PC-3 (cell line): ENCODE data around the gene CYGB. TPM values are rescaled to one million over a fixed set of nuclear protein-coding genes. Genes with fewer than 3 reads are reported as not detected.
A peak's percentile ranks its signal among the peaks of the same experiment; 100 is the strongest.

Source experiments
- ATAC-seq: fragments of 200-7000 bp; cut with Tn5 transposase; 2 replicates; pipeline ENCODE4 v1.9.1; 2020; ENCODE audit warnings: mild to moderate bottlenecking, moderate library complexity
- BruUV-seq: library from RNA; stranded (reverse); fragments of 400-500 nt; replicated peaks from 2 replicates; lab custom pipeline; 2021; lab: Mats Ljungman, UMichigan
- CTCF ChIA-PET: fragments of 300-600 bp; sonication (Branson Sonifier 250); formaldehyde crosslinking; loops from one replicate; lab custom pipeline; 2022; ENCODE audit warnings: antibody characterized with exemption; lab: Charles Lee
- POLR2A ChIA-PET: fragments of 300-600 bp; sonication (Branson Sonifier 250); formaldehyde crosslinking; loops from one replicate; lab custom pipeline; 2022; ENCODE audit warnings: antibody characterized with exemption; ENCODE audit not compliant: unreplicated experiment; lab: Charles Lee
- DNase-seq: peaks from one replicate; pipeline ENCODE4 v3.0.0-alpha.2; 2015
- H2AFZ ChIP-seq: fragments of 300-600 bp; sonication (generic); 2 replicates; pipeline ENCODE4 v1.6.0; 2016; ENCODE audit warnings: antibody characterized with exemption, low read length
- H3F3A ChIP-seq: fragments of 300-600 bp; sonication (generic); one replicate; pipeline ENCODE4 v1.6.0; 2017; ENCODE audit warnings: antibody characterized with exemption, low read length, control low read depth, mild to moderate bottlenecking; ENCODE audit not compliant: unreplicated experiment
- H3K27ac ChIP-seq: fragments of 300-600 bp; sonication (generic); 2 replicates; pipeline ENCODE4 v1.5.1; 2016; ENCODE audit warnings: mild to moderate bottlenecking, low read length
- H3K27me3 ChIP-seq: fragments of 300-600 bp; sonication (generic); 2 replicates; pipeline ENCODE4 v1.6.1; 2016; ENCODE audit warnings: low read length, mixed read lengths
- H3K36me3 ChIP-seq: fragments of 300-600 bp; sonication (generic); 2 replicates; pipeline ENCODE4 v1.6.1; 2016; ENCODE audit warnings: low read depth, mixed run types, low read length, mixed read lengths
- H3K4me1 ChIP-seq: fragments of 300-600 bp; sonication (generic); 2 replicates; pipeline ENCODE4 v1.5.1; 2016; ENCODE audit warnings: low read length; ENCODE audit not compliant: insufficient read depth
- H3K4me2 ChIP-seq: fragments of 300-600 bp; sonication (generic); 2 replicates; pipeline ENCODE4 v1.6.0; 2016; ENCODE audit warnings: low read length
- H3K4me3 ChIP-seq: fragments of 300-600 bp; sonication (generic); 2 replicates; pipeline ENCODE4 v1.5.1; 2016; ENCODE audit warnings: mild to moderate bottlenecking, low read length, mixed read lengths
- H3K79me2 ChIP-seq: fragments of 300-600 bp; sonication (generic); 2 replicates; pipeline ENCODE4 v1.6.1; 2017; ENCODE audit warnings: low read length, mixed read lengths
- H3K9ac ChIP-seq: fragments of 300-600 bp; sonication (generic); 2 replicates; pipeline ENCODE4 v1.6.0; 2016; ENCODE audit warnings: mild to moderate bottlenecking, low read length
- H3K9me2 ChIP-seq: fragments of 300-600 bp; sonication (generic); replicated peaks from 2 replicates; pipeline ENCODE4 v1.6.1; 2016; ENCODE audit warnings: mixed run types, low read length, mixed read lengths
- H3K9me3 ChIP-seq: fragments of 300-600 bp; sonication (generic); 2 replicates; pipeline ENCODE4 v1.6.1; 2016; ENCODE audit warnings: low read length, mixed read lengths
- H4K20me1 ChIP-seq: fragments of 300-600 bp; sonication (generic); 2 replicates; pipeline ENCODE4 v1.6.1; 2016; ENCODE audit warnings: low read length, mixed read lengths
- CTCF ChIP-seq: fragments of 300-600 bp; sonication (generic); conservative IDR thresholded peaks from 2 replicates; pipeline ENCODE4 v1.5.1; 2017; ENCODE audit warnings: antibody characterized with exemption, low read depth, mild to moderate bottlenecking, low read length
- EZH2 ChIP-seq: fragments of 300-600 bp; sonication (generic); IDR thresholded peaks from one replicate; pipeline ENCODE4 v1.6.1; 2017; ENCODE audit warnings: antibody characterized with exemption, mild to moderate bottlenecking, low read length; ENCODE audit not compliant: unreplicated experiment
- EZH2phosphoT487 ChIP-seq: fragments of 300-600 bp; sonication (generic); IDR thresholded peaks from 2 replicates; pipeline ENCODE4 v1.6.1; 2018; ENCODE audit warnings: mild to moderate bottlenecking, antibody characterized with exemption, low read length, borderline replicate concordance
- intact Hi-C: fragments of 100-400 bp; cut with micrococcal nuclease; formaldehyde crosslinking; loops from 2 replicates; pipeline ENCODE4 v1.9.0; 2023
- total RNA-seq: library from RNA; depleted of rRNA; stranded (reverse); fragments of >200 nt; gene quantifications from 2 replicates; pipeline ENCODE4 v1.2.3, GENCODE V29; 2014

CYGB gene
- total RNA-seq, 1 experiment from 2014 or later = 0.62 TPM

GRCh38 chr17:76504117-76504516 is 33.4 kb downstream of the CYGB start:
- Histone ChIP-seq H3K36me3 (no peaks in the 10 kb centered on the region), H3K27me3 (no peaks in the 10 kb centered on the region), H3K4me1 (peaks cover 19% of the 10 kb centered on the region), H4K20me1 (no peaks in the 10 kb centered on the region; the same call in 1 of the 2 replicates), H3K9ac (no peak overlapping the region), H2AFZ (no peak overlapping the region), H3K27ac (no peak overlapping the region), H3K4me2 (no peak overlapping the region), H3K9me3 (no peaks in the 10 kb centered on the region), H3K79me2 (peaks cover 20% of the 10 kb centered on the region), H3K4me3 (no peak overlapping the region), H3K9me2 (no peaks in the 10 kb centered on the region), H3F3A (no peaks in the 10 kb centered on the region)
- no peak for ATAC-seq
- DNase-seq = no peak
- TF ChIP-seq EZH2 (no peak), EZH2phosphoT487 (no peak), CTCF (peak; percentile 39; the same call in 1 of the 2 replicates)
- ChIA-PET CTCF (interaction anchor here (0.5 to 0.7 kb wide), 2 partner anchors 120 to 214 kb away, joined by 3 to 4 read pairs; no protein-coding TSS in a partner anchor), POLR2A (no interaction called here)
- BruUV-seq = no TSS peak
- intact Hi-C loops = no loop called here

- no peaks in the 10 kb centered on the region for H3K36me3 ChIP-seq
- peaks cover 3% of the 10 kb centered on the region; the same call in 1 of the 2 replicates for H4K20me1 ChIP-seq
- H2AFZ ChIP-seq = no peak overlapping the region
- DNase-seq (no peak), ATAC-seq (no peak)
- no peak for TF ChIP-seq EZH2
- no peak for TF ChIP-seq CTCF
- TF ChIP-seq EZH2phosphoT487 = no peak
- POLR2A ChIA-PET = no interaction called here
- H3K9me3 ChIP-seq = no peaks in the 10 kb centered on the region
- H3K79me2 ChIP-seq = peaks cover 34% of the 10 kb centered on the region
- no peak overlapping the region for H3K9ac ChIP-seq
- H3K4me2 ChIP-seq = no peak overlapping the region
- H3K27me3 ChIP-seq = no peaks in the 10 kb centered on the region
- H3K4me1 ChIP-seq = peaks cover 34% of the 10 kb centered on the region
- no peak overlapping the region for H3K27ac ChIP-seq
- H3K9me2 ChIP-seq = no peaks in the 10 kb centered on the region
- no TSS peak for BruUV-seq
- H3F3A ChIP-seq = no peaks in the 10 kb centered on the region
- CTCF ChIA-PET = interaction anchor here (0.8 kb wide), 1 partner anchor 44 kb away, joined by 7 read pairs; no protein-coding TSS in a partner anchor
- H3K4me3 ChIP-seq = no peak overlapping the region
- intact Hi-C loops = no loop called here
These were observed 34.9 kb downstream of the CYGB start for GRCh38 chr17:76502341-76503211.
